Fibroblast of lung (primary cell): Measurements from ENCODE around the gene CPXM1. TPM values are rescaled to one million over a fixed set of nuclear protein-coding genes. Genes with fewer than 3 reads are reported as not detected.

Experiments used
- DNase-seq, 2 donors: peaks; one replicate each; pipeline versions ENCODE4 v3.0.0 to v3.0.0-alpha.2; 2010; ENCODE audit warnings: low read depth in 2 of 2
- H2AFZ ChIP-seq: 2 replicates; pipeline ENCODE4 v1.5.1; 2012; ENCODE audit warnings: low read length, control low read depth, inconsistent platforms
- H3K27ac ChIP-seq: 2 replicates; pipeline ENCODE4 v1.5.1; 2011; ENCODE audit warnings: low read length, control low read depth; ENCODE audit not compliant: insufficient read depth
- H3K27me3 ChIP-seq: 2 replicates; pipeline ENCODE4 v1.5.1; 2011; ENCODE audit warnings: mild to moderate bottlenecking, low read length; ENCODE audit not compliant: control insufficient read depth, insufficient read depth
- H3K36me3 ChIP-seq: 2 replicates; pipeline ENCODE4 v1.5.1; 2011; ENCODE audit warnings: low read length; ENCODE audit not compliant: control insufficient read depth, insufficient read depth
- H3K4me1 ChIP-seq: 2 replicates; pipeline ENCODE4 v1.5.1; 2011; ENCODE audit warnings: low read length; ENCODE audit not compliant: control insufficient read depth, insufficient read depth; ENCODE audit errors: extremely low read depth
- H3K4me2 ChIP-seq: 2 replicates; pipeline ENCODE4 v1.5.1; 2011; ENCODE audit warnings: low read length, control low read depth; ENCODE audit not compliant: insufficient read depth; ENCODE audit errors: extremely low read depth
- H3K4me3 ChIP-seq, 4 experiments: fragments of 200-600 bp in 1 of 4; sonication (generic) in 1 of 4; replicated peaks in 1 of 4; 2 replicates each; pipeline ENCODE4 v1.5.1; 2011 to 2016; ENCODE audit warnings: low read length in 4 of 4, low read depth in 3 of 4, mild to moderate bottlenecking in 3 of 4, control low read depth in 2 of 4, inconsistent platforms in 1 of 4, mixed read lengths in 1 of 4; ENCODE audit not compliant: insufficient read depth in 1 of 4; ENCODE audit errors: control extremely low read depth in 1 of 4
- H3K79me2 ChIP-seq: 2 replicates; pipeline ENCODE4 v1.5.1; 2012; ENCODE audit warnings: mild to moderate bottlenecking, low read length, inconsistent platforms; ENCODE audit not compliant: control insufficient read depth, insufficient read depth
- H3K9ac ChIP-seq: 2 replicates; pipeline ENCODE4 v1.5.1; 2011; ENCODE audit warnings: mild to moderate bottlenecking, low read length, control low read depth; ENCODE audit not compliant: insufficient read depth
- H3K9me3 ChIP-seq: 2 replicates; pipeline ENCODE4 v1.5.1; 2012; ENCODE audit warnings: low read depth, low read length; ENCODE audit not compliant: control insufficient read depth, insufficient read depth
- H4K20me1 ChIP-seq: 2 replicates; pipeline ENCODE4 v1.5.1; 2011; ENCODE audit warnings: low read length; ENCODE audit not compliant: control insufficient read depth, insufficient read depth; ENCODE audit errors: extremely low read depth
- CTCF ChIP-seq, 2 donors: IDR thresholded peaks in 1 of 2; conservative IDR thresholded peaks in 1 of 2; 1 replicate in 1 of 2; 2 replicates in 1 of 2; pipeline ENCODE4 v1.5.1; 2011 to 2012; ENCODE audit warnings: low read length in 2 of 2, control low read depth in 1 of 2, inconsistent platforms in 1 of 2, low read depth in 1 of 2, mild to moderate bottlenecking in 1 of 2
- EZH2 ChIP-seq: IDR thresholded peaks from 2 replicates; pipeline ENCODE4 v1.5.1; 2012; ENCODE audit warnings: low read length, control low read depth, mild to moderate bottlenecking; ENCODE audit errors: missing control alignments
- polyA plus RNA-seq, 2 donors: library from polyadenylated mRNA; depleted of rRNA in 1 of 2; stranded (reverse) in 1 of 2; unstranded in 1 of 2; fragments of >200 nt; gene quantifications; 2 replicates each; pipeline ENCODE4 v1.2.1, GENCODE V29; 2011 to 2012; ENCODE audit warnings: missing spikeins in 1 of 2
- total RNA-seq: library from RNA; depleted of rRNA; stranded (reverse); fragments of >200 nt; gene quantifications from 2 replicates; pipeline ENCODE4 v1.2.1, GENCODE V29; 2014

Gene CPXM1
- total and polyA plus RNA-seq, 2 donors (not counting 1 experiment from before 2014, with no cell fraction given): 0.50 to 0.92 TPM

DNA sequence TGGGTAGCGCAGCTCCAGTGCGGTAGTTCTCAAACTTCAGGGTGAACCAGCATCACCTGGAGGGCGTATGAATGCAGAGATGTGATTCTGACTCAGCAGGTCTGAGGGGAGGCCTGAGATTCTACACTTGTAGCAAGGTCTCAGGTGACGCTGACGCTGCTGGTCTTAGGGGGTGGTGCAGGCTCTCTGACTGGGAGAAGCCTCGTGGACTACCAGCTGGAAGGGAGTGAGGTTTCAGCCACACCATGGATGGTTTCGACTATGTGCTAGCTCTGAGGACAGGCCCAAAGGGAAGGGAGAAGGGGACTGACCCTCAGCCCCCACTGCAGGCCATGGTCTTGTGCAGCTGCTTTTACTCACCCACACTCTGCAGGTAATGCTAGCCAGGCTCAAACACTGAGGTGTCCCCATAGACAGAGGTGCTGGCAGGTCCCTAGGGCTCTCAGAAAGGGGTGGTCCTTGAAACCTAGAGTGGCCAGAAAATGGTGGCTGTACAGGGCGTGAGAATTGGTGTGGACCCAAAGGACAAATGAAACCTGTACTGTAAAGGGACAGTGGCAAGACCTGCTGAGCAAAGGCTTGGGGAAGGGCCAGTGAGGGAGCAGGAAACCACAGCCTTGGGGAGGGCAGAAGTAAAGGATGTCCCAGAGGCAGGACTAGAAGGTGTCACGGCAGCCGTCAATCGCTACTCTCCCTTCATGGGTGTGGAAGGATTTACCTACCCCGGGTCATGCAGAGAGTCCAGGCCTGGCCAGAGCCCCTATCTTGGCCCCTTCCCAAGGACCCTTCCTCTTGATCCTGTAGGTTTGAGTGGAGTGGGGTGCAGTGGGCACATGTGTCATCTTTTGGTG lies 55.1 kb downstream of the CPXM1 start:
- no peak overlapping the region for H2AFZ ChIP-seq
- no peak overlapping the region for H3K4me3 ChIP-seq
- no peak overlapping the region for H3K4me2 ChIP-seq
- H4K20me1 ChIP-seq: no peaks in the 10 kb centered on the region
- H3K27ac ChIP-seq: no peak overlapping the region
- H3K9ac ChIP-seq: no peak overlapping the region
- H3K4me1 ChIP-seq: no peaks in the 10 kb centered on the region
- H3K27me3 ChIP-seq: peaks cover 5% of the 10 kb centered on the region
- no peak for DNase-seq
- no peaks in the 10 kb centered on the region for H3K36me3 ChIP-seq
- H3K79me2 ChIP-seq: no peaks in the 10 kb centered on the region
- no peaks in the 10 kb centered on the region for H3K9me3 ChIP-seq
- TF ChIP-seq EZH2: no peak
- no peak for TF ChIP-seq CTCF (conservative IDR thresholded peaks at IDR 0.05 in 1 of 2, IDR thresholded peaks at IDR 0.05 in 1 of 2; ENCODE audit: low read depth in 1 of 2, low read length in 2 of 2)

Other genes starting within 250 kb of the CPXM1 start
- 114 and 117 TPM in 2 replicates for gene NOP56, start 148.0 kb downstream of the CPXM1 start, total RNA-seq
- gene NOP56, start 148.0 kb downstream of the CPXM1 start, polyA plus RNA-seq: 108 and 180 TPM in 2 replicates
- gene IDH3B, start 136.4 kb downstream of the CPXM1 start, total RNA-seq: 77.0 and 86.0 TPM in 2 replicates
- gene IDH3B, start 136.4 kb downstream of the CPXM1 start, polyA plus RNA-seq: 98.2 and 130 TPM in 2 replicates
- 0.99 and 2.1 TPM in 2 replicates for gene EBF4, start 107.8 kb downstream of the CPXM1 start, total RNA-seq
- 0.16 and 0.35 TPM in 2 replicates for gene EBF4, start 107.8 kb downstream of the CPXM1 start, polyA plus RNA-seq
- not detected in 2 replicates for gene C20orf141, start 14.4 kb upstream of the CPXM1 start, total RNA-seq
- 0.36 and 0.57 TPM in 2 replicates for gene C20orf141, start 14.4 kb upstream of the CPXM1 start, polyA plus RNA-seq
- under 0.01 TPM in 1 of 2 replicates, not detected in the other for gene TMEM239, start 15.7 kb upstream of the CPXM1 start, total RNA-seq
- 0.03 TPM in 1 of 2 replicates, not detected in the other for gene TMEM239, start 15.7 kb upstream of the CPXM1 start, polyA plus RNA-seq
- 26.4 and 36.0 TPM in 2 replicates for gene PCED1A, start 40.0 kb upstream of the CPXM1 start, total RNA-seq
- 10.3 and 16.4 TPM in 2 replicates for gene PCED1A, start 40.0 kb upstream of the CPXM1 start, polyA plus RNA-seq
- gene VPS16, start 40.1 kb upstream of the CPXM1 start, total RNA-seq: 46.1 and 48.5 TPM in 2 replicates
- 32.2 and 32.9 TPM in 2 replicates for gene VPS16, start 40.1 kb upstream of the CPXM1 start, polyA plus RNA-seq
- 22.3 and 27.9 TPM in 2 replicates for gene PTPRA, start 72.9 kb upstream of the CPXM1 start, total RNA-seq
- gene PTPRA, start 72.9 kb upstream of the CPXM1 start, polyA plus RNA-seq: 106 and 127 TPM in 2 replicates
- not detected in 2 replicates for gene GNRH2, start 243.0 kb upstream of the CPXM1 start, total RNA-seq
- not detected in 2 replicates for gene GNRH2, start 243.0 kb upstream of the CPXM1 start, polyA plus RNA-seq
- gene MRPS26, start 245.4 kb upstream of the CPXM1 start, total RNA-seq: 37.0 and 42.6 TPM in 2 replicates
- gene MRPS26, start 245.4 kb upstream of the CPXM1 start, polyA plus RNA-seq: 16.1 and 19.2 TPM in 2 replicates